GM10266 (cell line): ENCODE results near the gene SLC25A13.

Source experiments
- DNase-seq: peaks from one replicate; pipeline ENCODE4 v3.0.0; 2012; ENCODE audit errors: extremely low spot score
- TF ChIP-seq, protein P1 (sequence below): IDR thresholded peaks from 2 replicates; pipeline ENCODE4 v1.5.1; 2012; ENCODE audit warnings: mild to moderate bottlenecking, low read depth; ENCODE audit not compliant: control insufficient read depth, insufficient read depth; ENCODE audit errors: missing control alignments

SLC25A13 gene

DNA sequence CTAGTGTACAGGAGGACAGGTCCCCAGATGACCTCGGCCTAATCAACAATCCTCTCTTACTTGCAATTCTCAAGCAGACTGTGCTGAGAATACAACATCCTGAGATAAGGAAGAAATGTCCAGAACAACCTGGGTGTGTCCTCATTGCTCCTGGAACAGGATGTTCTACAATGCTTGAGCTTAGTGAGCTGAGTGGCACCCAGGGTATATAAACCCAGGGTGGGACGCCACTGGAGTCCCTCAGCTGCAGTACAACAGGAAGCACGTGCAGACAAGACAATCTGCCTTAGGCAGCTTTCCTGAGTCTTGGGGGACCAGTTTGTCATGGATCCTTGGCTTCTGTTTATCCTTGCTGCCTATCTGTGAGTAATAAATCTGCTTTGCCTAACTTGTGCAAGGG, 27.7 kb upstream of the SLC25A13 start:
- DNase-seq: no peak
- TF ChIP-seq, protein P1, sequence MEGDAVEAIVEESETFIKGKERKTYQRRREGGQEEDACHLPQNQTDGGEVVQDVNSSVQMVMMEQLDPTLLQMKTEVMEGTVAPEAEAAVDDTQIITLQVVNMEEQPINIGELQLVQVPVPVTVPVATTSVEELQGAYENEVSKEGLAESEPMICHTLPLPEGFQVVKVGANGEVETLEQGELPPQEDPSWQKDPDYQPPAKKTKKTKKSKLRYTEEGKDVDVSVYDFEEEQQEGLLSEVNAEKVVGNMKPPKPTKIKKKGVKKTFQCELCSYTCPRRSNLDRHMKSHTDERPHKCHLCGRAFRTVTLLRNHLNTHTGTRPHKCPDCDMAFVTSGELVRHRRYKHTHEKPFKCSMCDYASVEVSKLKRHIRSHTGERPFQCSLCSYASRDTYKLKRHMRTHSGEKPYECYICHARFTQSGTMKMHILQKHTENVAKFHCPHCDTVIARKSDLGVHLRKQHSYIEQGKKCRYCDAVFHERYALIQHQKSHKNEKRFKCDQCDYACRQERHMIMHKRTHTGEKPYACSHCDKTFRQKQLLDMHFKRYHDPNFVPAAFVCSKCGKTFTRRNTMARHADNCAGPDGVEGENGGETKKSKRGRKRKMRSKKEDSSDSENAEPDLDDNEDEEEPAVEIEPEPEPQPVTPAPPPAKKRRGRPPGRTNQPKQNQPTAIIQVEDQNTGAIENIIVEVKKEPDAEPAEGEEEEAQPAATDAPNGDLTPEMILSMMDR: no peak

DNA sequence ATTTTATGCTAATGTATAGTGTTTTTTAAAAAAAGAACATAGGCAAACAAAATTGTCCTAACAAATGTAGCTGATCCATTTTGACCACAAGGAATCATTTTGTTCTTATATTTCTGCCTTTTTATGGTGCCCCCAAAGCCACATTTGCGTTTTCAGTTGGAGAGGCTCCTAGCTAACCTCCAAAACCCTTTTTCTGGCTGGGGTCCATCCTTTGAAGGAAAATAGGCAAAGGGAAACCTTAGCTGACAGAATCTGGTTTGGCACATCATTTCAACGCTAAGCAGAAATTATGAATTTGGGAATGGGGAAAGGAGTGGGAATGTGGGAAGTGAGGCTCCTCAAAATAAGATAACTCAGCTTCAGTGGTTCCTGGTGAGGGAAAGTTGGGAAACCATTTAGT, 25.6 kb upstream of the SLC25A13 start:
- no peak for DNase-seq
- TF ChIP-seq, protein P1: no peak

DNA sequence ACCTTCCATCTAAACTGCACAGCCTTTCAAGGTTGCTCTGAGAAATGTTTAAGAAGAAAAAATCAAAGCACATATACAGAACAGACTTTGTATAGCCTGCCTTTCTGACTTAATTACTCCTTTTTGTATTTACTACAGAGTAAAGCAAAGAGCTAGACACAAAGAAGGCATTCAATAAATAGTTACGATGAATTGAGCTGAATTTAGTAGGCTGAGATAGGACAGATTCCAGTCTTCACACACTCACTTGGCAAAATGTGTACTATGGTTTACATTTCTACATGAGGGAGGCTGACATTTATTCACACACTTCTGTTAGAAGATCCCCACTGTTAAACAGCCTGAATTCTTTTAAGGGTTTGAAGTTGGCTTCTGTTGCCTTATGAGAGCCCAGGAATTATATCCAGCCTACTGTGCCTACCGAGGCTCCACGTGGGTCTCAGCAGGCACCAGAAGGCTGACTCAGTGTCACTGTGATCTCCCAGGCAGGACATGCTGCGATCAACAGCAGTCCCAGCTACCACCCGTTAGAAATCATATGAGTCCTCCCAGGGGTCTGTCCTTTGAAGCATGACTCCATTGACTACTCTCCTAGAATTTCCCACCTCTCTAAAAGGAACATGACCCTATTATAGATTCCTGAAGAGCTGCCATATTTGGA, 24.5 kb upstream of the SLC25A13 start:
- no peak for DNase-seq
- TF ChIP-seq, protein P1: no peak

DNA sequence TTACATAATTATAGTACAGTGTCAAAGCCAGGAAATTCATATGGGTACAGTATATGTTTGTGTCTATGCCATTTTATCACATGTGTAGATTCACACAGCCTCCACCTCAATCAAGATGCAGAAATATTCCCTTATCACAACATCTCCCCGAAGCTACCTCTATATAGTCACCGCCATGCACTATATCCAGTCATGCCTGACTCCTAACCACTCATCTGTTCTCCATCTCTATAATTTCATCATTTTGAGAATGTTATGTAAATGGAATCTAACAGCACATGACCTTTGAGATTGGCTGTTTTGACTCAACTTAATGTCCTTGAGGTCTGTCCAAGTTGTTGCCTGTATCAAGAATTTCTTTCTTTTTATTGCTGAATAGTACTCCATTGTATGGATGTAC, 22.3 kb upstream of the SLC25A13 start:
- DNase-seq: no peak

DNA sequence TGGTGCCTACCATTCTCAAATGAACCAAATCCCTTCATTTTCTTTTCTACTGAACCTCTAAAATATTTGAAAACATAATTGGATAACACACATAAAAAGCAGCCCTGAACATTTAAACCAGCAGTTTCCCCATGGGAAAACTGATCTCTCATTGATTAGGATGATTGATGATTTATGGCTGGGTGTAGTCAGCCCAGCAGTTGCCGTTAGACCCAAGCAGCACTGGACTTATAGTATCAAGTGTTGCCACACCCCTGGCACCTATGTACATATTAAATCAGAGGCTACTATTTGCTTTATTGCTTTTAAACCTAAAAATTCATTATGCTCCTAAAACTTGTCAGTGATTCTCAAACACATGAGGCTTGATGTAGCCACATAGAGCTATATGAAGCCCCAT, 20.2 kb upstream of the SLC25A13 start:
- TF ChIP-seq, protein P1: no peak
- no peak for DNase-seq

More for the DNA sequence above, 22.3 kb upstream of the SLC25A13 start:
- TF ChIP-seq, protein P1: no peak

DNA sequence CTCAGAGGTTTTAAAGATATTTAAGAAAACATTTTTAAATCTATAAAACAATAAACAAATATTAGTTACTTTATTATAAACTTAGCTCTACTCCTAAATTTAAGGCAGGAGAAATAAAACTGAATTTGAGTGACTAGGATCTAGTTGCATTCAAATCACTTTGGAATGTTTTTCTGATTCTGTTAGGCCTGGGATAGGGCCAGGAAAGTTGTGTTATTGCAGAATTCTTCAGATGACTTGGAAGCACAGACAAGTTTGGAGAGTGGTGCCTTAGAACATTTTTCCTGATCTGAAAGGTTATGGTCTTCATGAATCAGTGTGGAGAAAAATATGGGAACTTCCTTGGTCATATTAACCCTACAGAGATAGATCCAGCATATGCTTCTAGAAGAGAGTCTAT, 15.6 kb upstream of the SLC25A13 start:
- no peak for DNase-seq
- TF ChIP-seq, protein P1: no peak

DNA sequence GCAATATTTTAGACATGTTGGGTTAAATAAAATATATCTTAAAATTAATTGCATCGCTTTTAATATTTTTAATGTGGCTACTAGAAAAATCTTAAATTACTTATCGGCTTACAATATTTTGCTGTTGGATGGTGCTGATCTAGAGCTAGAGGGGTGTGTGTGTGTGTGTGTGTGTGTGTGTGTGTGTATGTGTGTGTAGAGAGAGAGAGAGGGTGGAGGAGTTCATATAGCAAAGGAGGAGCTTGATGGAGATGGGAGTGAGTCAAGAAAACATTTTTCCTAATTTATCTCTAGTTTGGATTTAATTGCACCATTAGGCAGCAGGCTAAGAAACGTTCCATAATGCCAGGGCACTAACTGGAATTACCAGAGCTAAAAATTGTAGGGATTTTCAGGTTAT, 10.4 kb upstream of the SLC25A13 start:
- DNase-seq: no peak
- TF ChIP-seq, protein P1: no peak
